ENCODE data around the gene NSF.

GRCh38 chr17:46720408-46720807 lies 129.9 kb downstream of the NSF start:
- TF ChIP-seq CTCF (IDR thresholded peaks at IDR 0.05) (no peak), POLR2A (IDR thresholded peaks at IDR 0.05) (no peak)
